Retinal pigment epithelial cell (primary cell): ENCODE data around the gene SLC22A8.

Experiments used
- DNase-seq: peaks from one replicate; pipeline ENCODE4 v3.0.0-alpha.2; 2010; ENCODE audit warnings: low read depth
- H3K4me3 ChIP-seq: 2 replicates; pipeline ENCODE4 v1.5.1; 2011; ENCODE audit warnings: mild to moderate bottlenecking, low read length, control low read depth, moderate library complexity
- TF ChIP-seq, protein P1 (sequence below): conservative IDR thresholded peaks from 2 replicates; pipeline ENCODE4 v1.5.1; 2011; ENCODE audit warnings: low read depth, low read length, control low read depth, inconsistent platforms

Gene SLC22A8

DNA sequence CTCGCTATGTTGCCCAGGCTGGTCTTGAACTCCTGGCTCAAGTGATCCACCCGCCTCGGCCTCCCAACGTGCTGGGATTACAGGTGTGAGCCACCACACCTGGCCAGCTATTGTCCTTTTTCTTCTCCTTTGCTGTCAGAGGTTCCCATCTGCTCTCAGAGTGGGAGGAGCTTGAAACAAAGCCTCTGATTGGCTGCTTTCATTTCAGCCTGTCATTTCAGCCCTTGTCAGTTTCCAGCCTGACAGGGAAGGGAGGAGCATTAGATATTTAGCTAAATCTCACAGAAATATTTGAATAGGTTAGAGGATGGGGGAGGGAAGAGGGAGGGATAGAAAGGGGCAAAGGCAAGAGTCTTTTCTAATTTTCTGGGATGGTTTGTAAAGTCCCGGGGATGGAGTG, 39.5 kb downstream of the SLC22A8 start:
- TF ChIP-seq, protein P1, sequence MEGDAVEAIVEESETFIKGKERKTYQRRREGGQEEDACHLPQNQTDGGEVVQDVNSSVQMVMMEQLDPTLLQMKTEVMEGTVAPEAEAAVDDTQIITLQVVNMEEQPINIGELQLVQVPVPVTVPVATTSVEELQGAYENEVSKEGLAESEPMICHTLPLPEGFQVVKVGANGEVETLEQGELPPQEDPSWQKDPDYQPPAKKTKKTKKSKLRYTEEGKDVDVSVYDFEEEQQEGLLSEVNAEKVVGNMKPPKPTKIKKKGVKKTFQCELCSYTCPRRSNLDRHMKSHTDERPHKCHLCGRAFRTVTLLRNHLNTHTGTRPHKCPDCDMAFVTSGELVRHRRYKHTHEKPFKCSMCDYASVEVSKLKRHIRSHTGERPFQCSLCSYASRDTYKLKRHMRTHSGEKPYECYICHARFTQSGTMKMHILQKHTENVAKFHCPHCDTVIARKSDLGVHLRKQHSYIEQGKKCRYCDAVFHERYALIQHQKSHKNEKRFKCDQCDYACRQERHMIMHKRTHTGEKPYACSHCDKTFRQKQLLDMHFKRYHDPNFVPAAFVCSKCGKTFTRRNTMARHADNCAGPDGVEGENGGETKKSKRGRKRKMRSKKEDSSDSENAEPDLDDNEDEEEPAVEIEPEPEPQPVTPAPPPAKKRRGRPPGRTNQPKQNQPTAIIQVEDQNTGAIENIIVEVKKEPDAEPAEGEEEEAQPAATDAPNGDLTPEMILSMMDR = no peak
- H3K4me3 ChIP-seq = no peak overlapping the region
- DNase-seq = no peak

DNA sequence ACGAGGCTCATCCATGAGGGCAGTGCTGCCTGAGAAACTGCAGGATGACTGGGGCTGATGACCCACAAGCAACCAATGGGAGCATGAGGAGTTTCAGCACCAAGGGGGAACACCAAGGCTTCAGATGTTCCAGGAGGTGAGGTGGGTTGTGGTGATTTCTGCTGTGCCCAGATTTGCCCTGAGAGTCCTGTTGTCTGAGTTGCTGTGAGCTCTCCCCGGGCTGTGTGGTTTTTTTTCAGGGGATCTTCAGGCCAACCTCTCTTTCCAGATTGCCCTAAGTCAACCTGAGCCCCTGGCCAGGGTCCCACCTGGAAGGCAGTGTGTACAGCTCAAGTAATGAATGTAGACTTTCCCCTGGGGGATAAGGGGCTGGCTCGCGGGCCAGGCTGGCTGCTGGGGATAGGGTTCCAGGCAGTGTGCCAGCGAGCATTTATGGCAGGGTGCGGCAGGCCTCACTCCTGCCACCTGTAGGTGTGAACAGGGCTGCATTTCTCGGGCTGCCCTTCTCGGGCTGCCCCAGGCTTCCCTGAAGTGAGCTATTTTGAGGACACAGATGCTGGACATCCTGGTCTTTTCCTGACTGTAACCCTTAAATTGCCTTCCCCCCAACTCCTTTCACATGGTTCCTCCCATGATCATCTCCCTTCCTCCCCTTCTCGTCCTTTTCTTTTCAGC, 40.7 kb downstream of the SLC22A8 start:
- TF ChIP-seq, protein P1 = peak; percentile 70
- H3K4me3 ChIP-seq = no peak overlapping the region
- DNase-seq = peak; percentile 3

DNA sequence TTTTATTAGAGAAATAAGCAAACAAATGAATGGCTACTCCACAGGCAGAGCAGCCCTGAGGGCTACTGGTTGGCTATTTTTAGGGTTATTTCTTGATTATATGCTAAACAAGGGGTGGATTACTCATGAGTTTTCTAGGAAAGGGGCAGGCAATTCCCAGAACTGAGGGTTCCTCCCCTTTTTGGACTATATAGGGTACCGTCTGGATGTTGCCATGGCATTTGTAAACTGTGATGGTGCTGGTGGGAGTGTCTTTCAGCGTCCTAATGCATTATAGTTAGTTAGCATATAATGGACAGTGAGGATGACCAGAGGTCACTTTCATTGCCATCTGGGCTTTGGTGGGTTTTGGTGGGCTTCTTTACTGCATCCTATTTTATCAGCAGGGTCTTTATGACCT, 50.1 kb downstream of the SLC22A8 start:
- H3K4me3 ChIP-seq = no peak overlapping the region
- DNase-seq = no peak
- TF ChIP-seq, protein P1 = no peak

DNA sequence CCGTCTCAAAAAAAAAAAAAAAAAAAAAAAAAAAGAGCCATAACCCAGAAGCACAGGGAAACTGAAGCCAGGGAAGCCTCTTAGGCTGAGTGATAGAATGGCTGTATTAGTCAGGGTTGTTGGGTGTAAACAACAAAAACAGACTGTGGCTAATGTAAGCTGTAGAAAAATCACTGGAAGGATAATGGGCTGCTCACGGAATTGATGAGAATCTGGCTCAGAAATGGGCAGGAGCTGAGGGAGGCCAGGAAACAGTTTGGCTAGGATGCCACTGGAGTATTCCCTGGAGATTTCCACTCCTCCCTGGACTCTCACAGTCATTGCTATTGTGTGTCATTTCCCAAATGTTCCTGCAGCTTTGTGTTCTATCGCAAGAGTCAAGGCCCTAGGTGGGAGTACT, 53.2 kb downstream of the SLC22A8 start:
- H3K4me3 ChIP-seq = no peak overlapping the region
- TF ChIP-seq, protein P1 = no peak
- DNase-seq = no peak

DNA sequence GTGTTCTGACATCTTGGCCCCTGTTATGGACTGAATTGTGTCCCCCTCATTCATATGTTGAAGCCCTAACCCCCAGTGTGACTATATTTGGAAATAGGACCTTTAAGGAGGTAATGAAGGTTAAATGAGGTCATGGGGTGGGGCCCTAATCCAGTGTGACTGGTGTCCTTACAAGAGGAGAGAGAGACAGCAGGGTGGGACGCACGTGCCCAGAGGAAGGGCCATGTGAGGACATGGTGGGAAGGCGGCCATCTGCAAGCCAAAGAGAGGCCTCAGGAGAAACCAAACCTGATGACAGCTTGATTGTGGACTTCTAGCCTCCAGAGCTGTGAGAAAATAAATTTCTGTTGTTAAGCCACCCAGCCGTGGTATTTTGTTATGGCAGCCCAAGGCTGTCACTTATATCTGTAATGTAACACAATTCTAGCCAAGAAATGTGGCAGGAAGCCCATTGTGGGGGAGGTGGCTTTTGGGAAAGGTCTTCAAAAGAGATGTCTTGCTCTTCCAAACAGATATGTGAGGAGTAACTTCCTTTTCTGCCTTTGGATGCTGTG, 54.5 kb downstream of the SLC22A8 start:
- TF ChIP-seq, protein P1 = no peak
- no peak for DNase-seq
- no peak overlapping the region for H3K4me3 ChIP-seq

DNA sequence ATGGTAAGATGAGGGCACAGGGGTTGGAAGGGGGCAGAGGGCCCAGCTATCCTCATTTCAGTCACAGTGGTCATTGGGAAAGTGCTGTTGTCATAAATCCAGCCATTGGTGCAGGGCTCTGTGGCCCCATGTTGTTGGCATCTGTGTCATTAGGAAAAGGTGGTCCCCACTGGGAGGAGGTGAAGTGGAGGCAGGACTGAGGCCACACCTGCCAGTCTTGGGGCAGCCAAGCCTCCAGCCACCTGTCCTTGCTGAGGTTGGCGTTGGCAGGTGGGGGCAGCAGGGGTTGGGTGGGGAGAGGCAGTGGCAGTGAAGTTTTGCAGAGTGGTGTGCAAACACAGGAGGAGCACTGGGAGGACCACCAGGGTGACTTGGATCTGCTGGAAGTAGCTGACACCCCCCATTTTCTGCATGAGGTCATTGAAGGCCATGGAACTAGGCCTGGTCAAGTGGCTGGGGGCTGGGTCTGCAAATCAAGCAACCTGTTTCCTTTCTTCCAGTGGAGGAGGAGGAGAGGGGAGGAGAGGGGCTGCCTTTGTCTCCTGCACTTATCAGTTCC, 56.1 kb downstream of the SLC22A8 start:
- TF ChIP-seq, protein P1 = no peak
- no peak overlapping the region for H3K4me3 ChIP-seq
- DNase-seq = no peak
